Trophoblast cell (in vitro differentiated cells and primary cell): ENCODE results near the gene SLU7.

Experiments
- DNase-seq, 2 donors: peaks; one replicate each; pipeline ENCODE4 v3.0.0-alpha.2; 2016
- H2AFZ ChIP-seq: 2 replicates; pipeline ENCODE4 v1.6.1; 2013; ENCODE audit warnings: low read length, moderate library complexity, mild to moderate bottlenecking; ENCODE audit not compliant: insufficient read depth, poor library complexity
- H2AK5ac ChIP-seq: 2 replicates; pipeline ENCODE4 v1.6.1; 2013; ENCODE audit warnings: mild to moderate bottlenecking, low read length
- H2BK120ac ChIP-seq: 2 replicates; pipeline ENCODE4 v1.6.1; 2013; ENCODE audit warnings: low read length, mild to moderate bottlenecking, moderate library complexity; ENCODE audit not compliant: insufficient read depth, poor library complexity
- H2BK12ac ChIP-seq: 2 replicates; pipeline ENCODE4 v1.6.1; 2013; ENCODE audit warnings: mild to moderate bottlenecking, low read length, moderate library complexity
- H2BK5ac ChIP-seq: 2 replicates; pipeline ENCODE4 v1.6.1; 2013; ENCODE audit warnings: low read length, low read depth, moderate library complexity, mild to moderate bottlenecking; ENCODE audit not compliant: poor library complexity
- H3K14ac ChIP-seq: 2 replicates; pipeline ENCODE4 v1.6.1; 2013; ENCODE audit warnings: mild to moderate bottlenecking, low read length
- H3K18ac ChIP-seq: 2 replicates; pipeline ENCODE4 v1.6.1; 2013; ENCODE audit warnings: mild to moderate bottlenecking, low read length
- H3K23ac ChIP-seq: 2 replicates; pipeline ENCODE4 v1.6.1; 2013; ENCODE audit warnings: low read length
- H3K27ac ChIP-seq: 2 replicates; pipeline ENCODE4 v1.5.1; 2013; ENCODE audit warnings: low read depth, mild to moderate bottlenecking, inconsistent platforms, low read length, moderate library complexity
- H3K27me3 ChIP-seq: 2 replicates; pipeline ENCODE4 v1.6.1; 2013; ENCODE audit warnings: inconsistent platforms, mild to moderate bottlenecking, low read length, moderate library complexity; ENCODE audit not compliant: insufficient read depth
- H3K36me3 ChIP-seq, 2 experiments: 1 replicate in 1 of 2; 2 replicates in 1 of 2; pipeline ENCODE4 v1.6.1; 2013; ENCODE audit warnings: low read length in 2 of 2, mild to moderate bottlenecking in 2 of 2, moderate library complexity in 1 of 2; ENCODE audit not compliant: insufficient read depth in 2 of 2, control insufficient read depth in 1 of 2
- H3K4ac ChIP-seq: 2 replicates; pipeline ENCODE4 v1.6.1; 2013; ENCODE audit warnings: low read depth, mild to moderate bottlenecking, low read length, moderate library complexity
- H3K4me1 ChIP-seq, 2 experiments: 1 replicate in 1 of 2; 2 replicates in 1 of 2; pipeline ENCODE4 v1.6.1; 2013; ENCODE audit warnings: low read length in 2 of 2, mild to moderate bottlenecking in 2 of 2, moderate library complexity in 1 of 2; ENCODE audit not compliant: insufficient read depth in 2 of 2, control insufficient read depth in 1 of 2
- H3K4me2 ChIP-seq: 2 replicates; pipeline ENCODE4 v1.6.1; 2013; ENCODE audit warnings: inconsistent platforms, mild to moderate bottlenecking, low read length, moderate library complexity
- H3K4me3 ChIP-seq: 2 replicates; pipeline ENCODE4 v1.5.1; 2013; ENCODE audit warnings: mild to moderate bottlenecking, low read depth, low read length, inconsistent platforms
- H3K79me1 ChIP-seq: one replicate; pipeline ENCODE4 v1.6.1; 2013; ENCODE audit warnings: low read length
- H3K79me2 ChIP-seq: 2 replicates; pipeline ENCODE4 v1.6.1; 2013; ENCODE audit warnings: low read length, mild to moderate bottlenecking; ENCODE audit not compliant: control insufficient read depth, insufficient read depth, poor library complexity
- H3K9ac ChIP-seq: 2 replicates; pipeline ENCODE4 v1.6.1; 2013; ENCODE audit warnings: mild to moderate bottlenecking, low read length
- H3K9me3 ChIP-seq: 2 replicates; pipeline ENCODE4 v1.6.1; 2013; ENCODE audit warnings: low read depth, mild to moderate bottlenecking, control low read depth, inconsistent platforms, low read length; ENCODE audit not compliant: insufficient read depth
- H4K12ac ChIP-seq: 2 replicates; pipeline ENCODE4 v1.6.1; 2013; ENCODE audit warnings: low read depth, mild to moderate bottlenecking, low read length, moderate library complexity
- H4K8ac ChIP-seq: 2 replicates; pipeline ENCODE4 v1.6.1; 2013; ENCODE audit warnings: low read depth, mild to moderate bottlenecking, low read length, moderate library complexity
- H4K91ac ChIP-seq: one replicate; pipeline ENCODE4 v1.6.1; 2013; ENCODE audit warnings: low read depth, mild to moderate bottlenecking, low read length, moderate library complexity
- WGBS: extraction: QIAGEN DNeasy Blood & Tissue Kit; methylation state at CpG from one replicate; pipeline ENCODE4 v1.1.7; 2013; ENCODE audit warnings: missing lambda C conversion rate; ENCODE audit not compliant: insufficient read length, insufficient coverage; ENCODE audit errors: extremely low coverage; 5-methylcytosine and 5-hydroxymethylcytosine counted together

The SLU7 gene

GRCh38 chr5:160420331-160420610 is 1.4 kb upstream of the SLU7 start:
- Histone ChIP-seq H2AFZ (no peak overlapping the region), H3K9ac (no peak overlapping the region), H2BK12ac (no peak overlapping the region), H3K27ac (no peak overlapping the region), H3K14ac (no peak overlapping the region), H3K36me3 (peaks cover 0 to 2% of the 10 kb centered on the region in 2 experiments), H3K18ac (no peak overlapping the region), H3K4me3 (no peak overlapping the region), H3K27me3 (no peaks in the 10 kb centered on the region), H3K9me3 (no peaks in the 10 kb centered on the region), H4K8ac (no peak overlapping the region), H2AK5ac (no peak overlapping the region), H3K4ac (no peak overlapping the region), H2BK5ac (no peak overlapping the region), H4K12ac (no peak overlapping the region), H3K4me2 (no peak overlapping the region), H3K79me2 (peaks cover 4% of the 10 kb centered on the region), H2BK120ac (no peak overlapping the region), H4K91ac (no peak overlapping the region), H3K23ac (no peak overlapping the region), H3K79me1 (peaks cover 6% of the 10 kb centered on the region), H3K4me1 (peaks cover 4 to 10% of the 10 kb centered on the region in 2 experiments)
- DNase-seq = no peak

- H2AFZ ChIP-seq = peak overlapping the region; percentile 41
- H2BK5ac ChIP-seq = no peak overlapping the region
- peak overlapping the region; percentile 26 for H4K12ac ChIP-seq
- no CpG with 5 or more reads among the region's 11 CpGs for WGBS
- peaks cover 4 to 10% of the 10 kb centered on the region in 2 experiments for H3K4me1 ChIP-seq
- H3K27me3 ChIP-seq = no peaks in the 10 kb centered on the region
- no peak overlapping the region for H3K23ac ChIP-seq
- peaks cover 6% of the 10 kb centered on the region for H3K79me1 ChIP-seq
- peak overlapping the region; percentile 76 for H3K4me2 ChIP-seq
- H3K27ac ChIP-seq = peak overlapping the region; percentile 73
- no peak overlapping the region for H2BK120ac ChIP-seq
- no peak overlapping the region for H2AK5ac ChIP-seq
- H3K9me3 ChIP-seq = no peaks in the 10 kb centered on the region
- no peak overlapping the region for H3K4me3 ChIP-seq
- H3K4ac ChIP-seq = no peak overlapping the region
- H3K18ac ChIP-seq = no peak overlapping the region
- peak overlapping the region; percentile 69 for H4K8ac ChIP-seq
- H4K91ac ChIP-seq = no peak overlapping the region
- no peak overlapping the region for H3K14ac ChIP-seq
- peaks cover 0 to under 1% of the 10 kb centered on the region in 2 experiments for H3K36me3 ChIP-seq
- H3K79me2 ChIP-seq = peaks cover 4% of the 10 kb centered on the region
- peak in 1 of 2 donors; percentile 58 for DNase-seq
- peak overlapping the region; percentile 79 for H3K9ac ChIP-seq
- no peak overlapping the region for H2BK12ac ChIP-seq
Observed at GRCh38 chr5:160419458-160420330, 813 bp upstream of the SLU7 start.

- peak within 1 kb of the TSS; percentile 90 for H2AK5ac ChIP-seq
- WGBS = no CpG with 5 or more reads among the region's 41 CpGs
- H2BK12ac ChIP-seq = no peak within 1 kb of the TSS
- H2BK120ac ChIP-seq = peak within 1 kb of the TSS; percentile 98
- peak within 1 kb of the TSS; percentile 84 for H3K4ac ChIP-seq
- H3K27me3 ChIP-seq = no peaks in the 10 kb centered on the region
- peak within 1 kb of the TSS; percentile 100 for H3K18ac ChIP-seq
- DNase-seq = peak; percentile 91 to 95
- no peaks in the 10 kb centered on the region for H3K9me3 ChIP-seq
- peak within 1 kb of the TSS; percentile 65 for H3K4me2 ChIP-seq
- peaks cover 6% of the 10 kb centered on the region for H3K79me1 ChIP-seq
- peak within 1 kb of the TSS; percentile 85 for H3K27ac ChIP-seq
- H4K12ac ChIP-seq = peak within 1 kb of the TSS; percentile 100
- peaks cover 4% of the 10 kb centered on the region for H3K79me2 ChIP-seq
- H3K9ac ChIP-seq = peak within 1 kb of the TSS; percentile 93
- H2BK5ac ChIP-seq = peak within 1 kb of the TSS; percentile 99
- H2AFZ ChIP-seq = peak within 1 kb of the TSS; percentile 100
- H4K8ac ChIP-seq = peak within 1 kb of the TSS; percentile 100
- no peaks in the 10 kb centered on the region for H3K4me1 ChIP-seq
- peak within 1 kb of the TSS; percentile 96 for H4K91ac ChIP-seq
- peak within 1 kb of the TSS; percentile 100 for H3K14ac ChIP-seq
- H3K36me3 ChIP-seq = peaks cover 13% of the 10 kb centered on the region in 2 experiments
- H3K23ac ChIP-seq = no peak within 1 kb of the TSS
- peak within 1 kb of the TSS; percentile 78 for H3K4me3 ChIP-seq
Observed at GRCh38 chr5:160399402-160400353, 19.2 kb downstream of the SLU7 start, which contains the start of gene FAM200C. FAM200C (minus strand) TSS chr5:160400054; CDS start chr5:160395490, 4,564 bp downstream.

GRCh38 chr5:160398806-160399205 is 20.1 kb downstream of the SLU7 start:
- H3K23ac ChIP-seq = no peak overlapping the region
- H4K8ac ChIP-seq = no peak overlapping the region
- no peak overlapping the region for H2BK120ac ChIP-seq
- H3K79me2 ChIP-seq = peaks cover 4% of the 10 kb centered on the region
- no peak overlapping the region for H3K9ac ChIP-seq
- no peak overlapping the region for H3K4me2 ChIP-seq
- no peak overlapping the region for H4K12ac ChIP-seq
- H4K91ac ChIP-seq = no peak overlapping the region
- H3K4ac ChIP-seq = no peak overlapping the region
- no peak overlapping the region for H3K18ac ChIP-seq
- no peak overlapping the region for H3K27ac ChIP-seq
- no peaks in the 10 kb centered on the region for H3K4me1 ChIP-seq
- no peaks in the 10 kb centered on the region for H3K27me3 ChIP-seq
- no peak for DNase-seq
- no peak overlapping the region for H2BK12ac ChIP-seq
- H3K14ac ChIP-seq = no peak overlapping the region
- no CpG with 5 or more reads among the region's 4 CpGs for WGBS
- peaks cover 6 to 7% of the 10 kb centered on the region in 2 experiments for H3K36me3 ChIP-seq
- H3K9me3 ChIP-seq = no peaks in the 10 kb centered on the region
- no peak overlapping the region for H3K4me3 ChIP-seq
- H3K79me1 ChIP-seq = peaks cover 6% of the 10 kb centered on the region
- H2AK5ac ChIP-seq = no peak overlapping the region
- H2BK5ac ChIP-seq = no peak overlapping the region
- no peak overlapping the region for H2AFZ ChIP-seq
